HL-60 (cell line): Measurements from ENCODE around the gene IRF6.
A peak's percentile ranks its signal among the peaks of the same experiment; 100 is the strongest.

ENCODE experiments used
- DNase-seq, 2 experiments: peaks; one replicate each; pipeline ENCODE4 v3.0.0-alpha.2; 2010 to 2020; ENCODE audit warnings: low read depth in 1 of 2, low spot score in 1 of 2
- H3K27ac ChIP-seq: fragments of 250-450 bp; sonication (Bioruptor Pico); replicated peaks from 2 replicates; pipeline ENCODE4 v1.5.1; 2020; ENCODE audit warnings: mild to moderate bottlenecking, moderate library complexity
- H3K27me3 ChIP-seq: fragments of 250-450 bp; sonication (Bioruptor Pico); 2 replicates; pipeline ENCODE4 v1.5.1; 2021; ENCODE audit warnings: mild to moderate bottlenecking, moderate library complexity; ENCODE audit not compliant: insufficient read depth, poor library complexity, severe bottlenecking
- H3K4me3 ChIP-seq: replicated peaks from 2 replicates; pipeline ENCODE4 v1.5.1; 2011; ENCODE audit warnings: mild to moderate bottlenecking, control low read depth, low read length; ENCODE audit not compliant: insufficient read depth
- GABPA ChIP-seq: IDR thresholded peaks from 2 replicates; pipeline ENCODE4 v1.6.1; 2012; ENCODE audit warnings: low read depth
- POLR2AphosphoS5 ChIP-seq: IDR thresholded peaks from 2 replicates; pipeline ENCODE4 v1.6.1; 2012; ENCODE audit warnings: low read depth
- SPI1 ChIP-seq: IDR thresholded peaks from 2 replicates; pipeline ENCODE4 v1.6.1; 2012; ENCODE audit warnings: low read depth, mild to moderate bottlenecking, borderline replicate concordance
- TF ChIP-seq, protein P1 (sequence below): IDR thresholded peaks from one replicate; pipeline ENCODE4 v1.5.1; 2011; ENCODE audit warnings: low read length, control low read depth, inconsistent platforms; ENCODE audit not compliant: insufficient read depth
- TF ChIP-seq, protein P2 (sequence below): IDR thresholded peaks from 2 replicates; pipeline ENCODE4 v1.6.1; 2012; ENCODE audit warnings: low read depth; ENCODE audit not compliant: insufficient replicate concordance

IRF6 gene

DNA sequence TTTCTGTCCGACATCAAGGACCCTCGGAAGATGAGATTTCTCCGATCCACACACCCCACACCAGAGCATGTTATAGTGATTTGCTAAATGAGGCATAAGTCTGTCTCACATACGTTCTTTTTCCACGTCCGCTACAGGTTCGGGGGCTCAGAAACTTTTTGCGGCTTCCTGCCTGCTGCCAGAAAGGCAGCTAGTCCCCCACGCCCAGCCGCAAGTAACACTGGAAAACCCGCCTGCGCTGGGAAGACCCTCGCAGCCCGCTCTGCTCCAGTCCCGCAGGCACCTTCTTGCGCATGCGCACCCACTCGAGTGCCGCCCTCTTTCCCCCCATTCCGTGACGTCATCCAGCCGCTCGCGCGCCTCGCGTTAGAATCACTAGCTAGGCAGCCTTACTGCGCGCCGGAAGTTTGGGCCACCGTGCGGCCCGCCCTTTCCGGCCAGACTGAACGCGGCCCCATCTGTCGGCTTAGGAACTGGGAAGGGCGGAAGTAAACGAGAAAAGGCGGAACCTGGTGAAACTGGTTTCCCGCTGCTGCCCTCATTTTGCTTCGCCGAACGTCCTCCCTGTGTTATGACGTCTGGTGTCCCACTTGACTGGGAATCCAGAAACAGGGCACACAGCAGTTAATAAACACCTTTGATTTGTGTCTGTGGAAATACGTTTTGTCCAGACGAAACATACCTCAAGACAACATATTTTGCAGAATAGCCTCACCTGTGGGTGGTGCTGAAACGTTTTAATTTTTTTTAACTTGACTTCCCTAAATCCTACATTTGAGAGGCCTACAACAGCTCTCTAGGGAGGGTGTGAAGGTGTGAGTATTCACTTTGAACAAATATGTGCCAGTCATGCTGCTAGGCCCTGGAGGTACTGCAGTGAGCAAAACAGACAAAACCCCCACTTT is 21.4 kb downstream of the IRF6 start, which contains the start of gene C1orf74:
Gene C1orf74 (minus strand): TSS at position 295 of the 905 bp plus-strand sequence. CDS start 925 bp downstream, outside the sequence.
- H3K27ac ChIP-seq, result peak within 1 kb of the TSS; percentile 77
- TF ChIP-seq GABPA (peak; percentile 95), SPI1 (peak; percentile 73; the same call in 1 of the 2 replicates), POLR2AphosphoS5 (peak; percentile 88)
- TF ChIP-seq, protein P1, sequence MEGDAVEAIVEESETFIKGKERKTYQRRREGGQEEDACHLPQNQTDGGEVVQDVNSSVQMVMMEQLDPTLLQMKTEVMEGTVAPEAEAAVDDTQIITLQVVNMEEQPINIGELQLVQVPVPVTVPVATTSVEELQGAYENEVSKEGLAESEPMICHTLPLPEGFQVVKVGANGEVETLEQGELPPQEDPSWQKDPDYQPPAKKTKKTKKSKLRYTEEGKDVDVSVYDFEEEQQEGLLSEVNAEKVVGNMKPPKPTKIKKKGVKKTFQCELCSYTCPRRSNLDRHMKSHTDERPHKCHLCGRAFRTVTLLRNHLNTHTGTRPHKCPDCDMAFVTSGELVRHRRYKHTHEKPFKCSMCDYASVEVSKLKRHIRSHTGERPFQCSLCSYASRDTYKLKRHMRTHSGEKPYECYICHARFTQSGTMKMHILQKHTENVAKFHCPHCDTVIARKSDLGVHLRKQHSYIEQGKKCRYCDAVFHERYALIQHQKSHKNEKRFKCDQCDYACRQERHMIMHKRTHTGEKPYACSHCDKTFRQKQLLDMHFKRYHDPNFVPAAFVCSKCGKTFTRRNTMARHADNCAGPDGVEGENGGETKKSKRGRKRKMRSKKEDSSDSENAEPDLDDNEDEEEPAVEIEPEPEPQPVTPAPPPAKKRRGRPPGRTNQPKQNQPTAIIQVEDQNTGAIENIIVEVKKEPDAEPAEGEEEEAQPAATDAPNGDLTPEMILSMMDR, result no peak
- TF ChIP-seq, protein P2, sequence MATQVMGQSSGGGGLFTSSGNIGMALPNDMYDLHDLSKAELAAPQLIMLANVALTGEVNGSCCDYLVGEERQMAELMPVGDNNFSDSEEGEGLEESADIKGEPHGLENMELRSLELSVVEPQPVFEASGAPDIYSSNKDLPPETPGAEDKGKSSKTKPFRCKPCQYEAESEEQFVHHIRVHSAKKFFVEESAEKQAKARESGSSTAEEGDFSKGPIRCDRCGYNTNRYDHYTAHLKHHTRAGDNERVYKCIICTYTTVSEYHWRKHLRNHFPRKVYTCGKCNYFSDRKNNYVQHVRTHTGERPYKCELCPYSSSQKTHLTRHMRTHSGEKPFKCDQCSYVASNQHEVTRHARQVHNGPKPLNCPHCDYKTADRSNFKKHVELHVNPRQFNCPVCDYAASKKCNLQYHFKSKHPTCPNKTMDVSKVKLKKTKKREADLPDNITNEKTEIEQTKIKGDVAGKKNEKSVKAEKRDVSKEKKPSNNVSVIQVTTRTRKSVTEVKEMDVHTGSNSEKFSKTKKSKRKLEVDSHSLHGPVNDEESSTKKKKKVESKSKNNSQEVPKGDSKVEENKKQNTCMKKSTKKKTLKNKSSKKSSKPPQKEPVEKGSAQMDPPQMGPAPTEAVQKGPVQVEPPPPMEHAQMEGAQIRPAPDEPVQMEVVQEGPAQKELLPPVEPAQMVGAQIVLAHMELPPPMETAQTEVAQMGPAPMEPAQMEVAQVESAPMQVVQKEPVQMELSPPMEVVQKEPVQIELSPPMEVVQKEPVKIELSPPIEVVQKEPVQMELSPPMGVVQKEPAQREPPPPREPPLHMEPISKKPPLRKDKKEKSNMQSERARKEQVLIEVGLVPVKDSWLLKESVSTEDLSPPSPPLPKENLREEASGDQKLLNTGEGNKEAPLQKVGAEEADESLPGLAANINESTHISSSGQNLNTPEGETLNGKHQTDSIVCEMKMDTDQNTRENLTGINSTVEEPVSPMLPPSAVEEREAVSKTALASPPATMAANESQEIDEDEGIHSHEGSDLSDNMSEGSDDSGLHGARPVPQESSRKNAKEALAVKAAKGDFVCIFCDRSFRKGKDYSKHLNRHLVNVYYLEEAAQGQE, result peak; percentile 72
- peak within 1 kb of the TSS; percentile 80 for H3K4me3 ChIP-seq
- peak; percentile 92 to 99 for DNase-seq
- H3K27me3 ChIP-seq, result no peaks in the 10 kb centered on the region

DNA sequence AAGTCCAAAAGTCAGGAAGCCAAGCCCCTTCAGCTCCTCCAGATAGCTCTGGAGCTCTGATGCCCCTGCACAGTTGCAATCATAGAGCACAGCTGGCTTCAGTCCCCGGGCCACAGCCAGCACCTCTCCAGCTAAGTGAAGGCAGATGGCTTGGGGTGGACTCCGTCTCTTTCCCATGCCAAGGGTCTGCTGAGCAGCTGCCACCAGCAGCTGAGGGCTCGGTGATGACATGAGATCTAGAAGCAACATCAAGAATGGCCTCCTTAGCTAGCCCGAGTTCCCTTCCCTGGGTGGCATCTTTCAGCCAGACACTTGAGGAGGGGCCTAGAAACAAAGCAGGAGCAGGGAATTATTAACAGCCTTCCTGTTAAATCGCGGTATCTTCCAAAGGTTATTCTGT is 22.6 kb downstream of the IRF6 start:
- no peak overlapping the region for H3K27ac ChIP-seq
- no peak for DNase-seq
- TF ChIP-seq, protein P1, result no peak
- TF ChIP-seq POLR2AphosphoS5, result no peak
- TF ChIP-seq SPI1, result no peak
- TF ChIP-seq GABPA, result no peak
- TF ChIP-seq, protein P2, result no peak
- peak overlapping the region; percentile 80 for H3K4me3 ChIP-seq
- no peaks in the 10 kb centered on the region for H3K27me3 ChIP-seq

DNA sequence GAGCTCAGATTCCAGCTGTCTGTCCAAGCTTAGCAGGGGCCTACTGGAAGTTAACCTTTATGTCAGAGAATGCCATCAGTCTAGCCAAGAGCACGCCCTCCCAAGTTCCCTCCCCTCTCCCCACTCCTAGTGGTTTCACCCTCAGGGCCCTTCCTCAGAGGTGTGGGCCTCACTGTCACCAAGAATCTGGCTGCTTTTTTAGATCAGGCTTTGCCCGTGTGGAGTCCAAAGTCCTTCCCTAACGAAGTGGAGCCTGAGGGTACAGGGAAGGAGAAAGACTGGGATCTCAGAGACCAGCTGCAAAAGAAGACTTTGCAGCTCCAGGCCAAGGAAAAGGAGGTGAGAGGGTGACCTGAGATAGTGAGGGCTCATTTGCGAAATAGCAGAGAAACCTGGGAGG is 25.7 kb downstream of the IRF6 start:
- Histone ChIP-seq H3K27me3 (no peaks in the 10 kb centered on the region), H3K27ac (no peak overlapping the region), H3K4me3 (no peak overlapping the region)
- TF ChIP-seq, protein P1, result no peak
- TF ChIP-seq SPI1, result no peak
- TF ChIP-seq, protein P2, result no peak
- TF ChIP-seq GABPA, result no peak
- no peak for TF ChIP-seq POLR2AphosphoS5
- DNase-seq, result no peak
